H9 (cell line): Measurements from ENCODE around the gene JADE2. TPM values are rescaled to one million over a fixed set of nuclear protein-coding genes. Genes with fewer than 3 reads are reported as not detected.
A peak's percentile ranks its signal among the peaks of the same experiment; 100 is the strongest.

Experiments
- DNase-seq: peaks from one replicate; pipeline ENCODE4 v3.0.0-alpha.2; 2017
- H2AFZ ChIP-seq: one replicate; pipeline ENCODE4 v1.6.1; 2013; ENCODE audit warnings: mild to moderate bottlenecking, low read length, control low read depth, moderate library complexity
- H2AK5ac ChIP-seq: 2 replicates; pipeline ENCODE4 v1.6.1; 2013; ENCODE audit warnings: low read length, control low read depth, mixed read lengths; ENCODE audit not compliant: insufficient read length
- H2BK120ac ChIP-seq: one replicate; pipeline ENCODE4 v1.6.1; 2013; ENCODE audit warnings: low read depth, mild to moderate bottlenecking, low read length, control low read depth, inconsistent platforms; ENCODE audit not compliant: poor library complexity, severe bottlenecking
- H2BK12ac ChIP-seq: 2 replicates; pipeline ENCODE4 v1.6.1; 2013; ENCODE audit warnings: low read length, control low read depth, mixed read lengths, low read depth; ENCODE audit not compliant: insufficient read length
- H2BK15ac ChIP-seq: 2 replicates; pipeline ENCODE4 v1.6.1; 2013; ENCODE audit warnings: low read depth, low read length, control low read depth
- H2BK20ac ChIP-seq: one replicate; pipeline ENCODE4 v1.6.1; 2013; ENCODE audit warnings: low read depth, mild to moderate bottlenecking, low read length, control low read depth, inconsistent platforms; ENCODE audit not compliant: poor library complexity, severe bottlenecking
- H2BK5ac ChIP-seq: 2 replicates; pipeline ENCODE4 v1.6.1; 2013; ENCODE audit warnings: low read length, control low read depth, mixed read lengths; ENCODE audit not compliant: insufficient read length
- H3K14ac ChIP-seq: 2 replicates; pipeline ENCODE4 v1.6.1; 2013; ENCODE audit warnings: low read length, control low read depth; ENCODE audit not compliant: insufficient read depth
- H3K18ac ChIP-seq: 2 replicates; pipeline ENCODE4 v1.6.1; 2013; ENCODE audit warnings: low read depth, mild to moderate bottlenecking, mixed read lengths, low read length, control low read depth; ENCODE audit not compliant: insufficient read length
- H3K23ac ChIP-seq: 2 replicates; pipeline ENCODE4 v1.6.1; 2013; ENCODE audit warnings: low read length, control low read depth, mixed read lengths, low read depth; ENCODE audit not compliant: insufficient read length
- H3K23me2 ChIP-seq: 2 replicates; pipeline ENCODE4 v1.6.1; 2013; ENCODE audit warnings: low read depth, mild to moderate bottlenecking, mixed read lengths, low read length, control low read depth; ENCODE audit not compliant: insufficient read length, poor library complexity, severe bottlenecking
- H3K27ac ChIP-seq: 2 replicates; pipeline ENCODE4 v1.5.1; 2013; ENCODE audit warnings: low read length, control low read depth, mixed read lengths, low read depth; ENCODE audit not compliant: insufficient read length
- H3K27me3 ChIP-seq: 2 replicates; pipeline ENCODE4 v1.6.1; 2013; ENCODE audit warnings: low read length, control low read depth, inconsistent platforms; ENCODE audit not compliant: insufficient read depth
- H3K4ac ChIP-seq: 2 replicates; pipeline ENCODE4 v1.6.1; 2013; ENCODE audit warnings: low read depth, mild to moderate bottlenecking, control low read depth, inconsistent platforms, low read length, moderate library complexity
- H3K4me1 ChIP-seq: 2 replicates; pipeline ENCODE4 v1.6.1; 2013; ENCODE audit warnings: low read length, control low read depth, inconsistent platforms; ENCODE audit not compliant: insufficient read depth
- H3K4me2 ChIP-seq: 2 replicates; pipeline ENCODE4 v1.6.1; 2013; ENCODE audit warnings: low read length, control low read depth, mixed read lengths; ENCODE audit not compliant: insufficient read length, insufficient read depth
- H3K56ac ChIP-seq: 2 replicates; pipeline ENCODE4 v1.6.1; 2013; ENCODE audit warnings: low read depth, mild to moderate bottlenecking, mixed read lengths, low read length, control low read depth; ENCODE audit not compliant: insufficient read length
- H3K79me1 ChIP-seq: 2 replicates; pipeline ENCODE4 v1.6.1; 2013; ENCODE audit warnings: low read depth, mild to moderate bottlenecking, moderate library complexity, low read length, control low read depth, inconsistent platforms; ENCODE audit not compliant: insufficient read depth, poor library complexity, severe bottlenecking
- H3K79me2 ChIP-seq: 2 replicates; pipeline ENCODE4 v1.6.1; 2013; ENCODE audit warnings: low read length, control low read depth, inconsistent platforms; ENCODE audit not compliant: insufficient read depth
- H3K9ac ChIP-seq: 2 replicates; pipeline ENCODE4 v1.6.1; 2013; ENCODE audit warnings: low read length, control low read depth, mixed read lengths; ENCODE audit not compliant: insufficient read length; ENCODE audit errors: extremely low read depth
- H3K9me3 ChIP-seq: one replicate; pipeline ENCODE4 v1.6.1; 2013; ENCODE audit warnings: low read depth, low read length, inconsistent platforms; ENCODE audit not compliant: control insufficient read depth
- H3T11ph ChIP-seq: one replicate; pipeline ENCODE4 v1.6.1; 2013; ENCODE audit warnings: mild to moderate bottlenecking, low read length, control low read depth, inconsistent platforms
- H4K20me1 ChIP-seq: one replicate; pipeline ENCODE4 v1.6.1; 2013; ENCODE audit not compliant: control insufficient read depth, insufficient read length, insufficient read depth
- H4K5ac ChIP-seq: 2 replicates; pipeline ENCODE4 v1.6.1; 2013; ENCODE audit warnings: low read depth, mild to moderate bottlenecking, mixed read lengths, low read length, control low read depth; ENCODE audit not compliant: insufficient read length
- H4K8ac ChIP-seq: replicated peaks from 2 replicates; pipeline ENCODE4 v1.6.1; 2013; ENCODE audit warnings: low read length, control low read depth, mixed read lengths, low read depth; ENCODE audit not compliant: insufficient read length
- H4K91ac ChIP-seq: 2 replicates; pipeline ENCODE4 v1.6.1; 2013; ENCODE audit warnings: low read depth, mild to moderate bottlenecking, moderate library complexity, mixed read lengths, low read length, control low read depth; ENCODE audit not compliant: insufficient read length
- H3K27ac Mint-ChIP-seq, 3 experiments: 2 replicates in 2 of 3; 3 replicates in 1 of 3; pipeline ENCODE4 v1.8.0; 2020 to 2021; ENCODE audit warnings: mixed read lengths in 3 of 3, mild to moderate bottlenecking in 1 of 3, moderate library complexity in 1 of 3
- H3K27me3 Mint-ChIP-seq: 2 replicates; pipeline ENCODE4 v1.8.0; 2021; ENCODE audit warnings: low read depth, mild to moderate bottlenecking, moderate library complexity, mixed read lengths
- H3K36me3 Mint-ChIP-seq, 3 experiments: 2 replicates in 2 of 3; 3 replicates in 1 of 3; pipeline ENCODE4 v1.8.0; 2020 to 2021; ENCODE audit warnings: low read depth in 3 of 3, mixed read lengths in 3 of 3; ENCODE audit not compliant: insufficient read depth in 1 of 3
- H3K4me1 Mint-ChIP-seq, 2 experiments: 2 replicates each; pipeline ENCODE4 v1.8.0; 2020; ENCODE audit warnings: mixed read lengths in 2 of 2
- H3K4me3 Mint-ChIP-seq, 2 experiments: 2 replicates in 1 of 2; 3 replicates in 1 of 2; pipeline ENCODE4 v1.8.0; 2020 to 2021; ENCODE audit warnings: mild to moderate bottlenecking in 2 of 2, mixed read lengths in 2 of 2, moderate library complexity in 1 of 2
- H3K9me3 Mint-ChIP-seq, 2 experiments: 2 replicates in 1 of 2; 3 replicates in 1 of 2; pipeline ENCODE4 v1.8.0; 2020; ENCODE audit warnings: mild to moderate bottlenecking in 2 of 2, mixed read lengths in 2 of 2, moderate library complexity in 1 of 2
- CTCF ChIP-seq: fragments of 200-600 bp; sonication (generic); conservative IDR thresholded peaks from 3 replicates; pipeline ENCODE4 v1.8.0; 2021; ENCODE audit warnings: antibody characterized with exemption, mild to moderate bottlenecking
- WGBS: extraction: QIAGEN DNeasy Blood & Tissue Kit; methylation state at CpG from one replicate; pipeline ENCODE4 v1.1.7; 2013; ENCODE audit warnings: missing lambda C conversion rate, low lambda C conversion rate, mixed read lengths; ENCODE audit not compliant: insufficient read length; ENCODE audit errors: extremely low coverage; 5-methylcytosine and 5-hydroxymethylcytosine counted together
- total RNA-seq: library from RNA; stranded (reverse); gene quantifications from 2 replicates; pipeline ENCODE4 v1.2.1, GENCODE V29; 2021

Gene JADE2
- total RNA-seq, 1 experiment from 2014 or later: 99.7 TPM

- Mint-ChIP-seq H3K4me1 (peaks cover 22 to 29% of the 10 kb centered on the region in 2 experiments), H3K9me3 (peaks cover 0 to 2% of the 10 kb centered on the region in 2 experiments; a peak in 1 of 5 replicates), H3K4me3 (no peak overlapping the region), H3K36me3 (no peaks in the 10 kb centered on the region), H3K27ac (peak overlapping the region in 1 of 3 experiments; percentile 7; a peak in 1 of 7 replicates), H3K27me3 (no peaks in the 10 kb centered on the region; the same call in 1 of the 2 replicates)
- H3K4me1 ChIP-seq: peaks cover 7% of the 10 kb centered on the region; the same call in 1 of the 2 replicates
- no peak overlapping the region for H4K5ac ChIP-seq
- H3K4me2 ChIP-seq: no peak overlapping the region
- no peak overlapping the region for H2BK15ac ChIP-seq
- H3K27ac ChIP-seq: no peak overlapping the region
- no peak overlapping the region for H3K23ac ChIP-seq
- TF ChIP-seq CTCF: no peak
- H3K23me2 ChIP-seq: no peaks in the 10 kb centered on the region
- no peak overlapping the region for H4K91ac ChIP-seq
- no peak overlapping the region for H3K9ac ChIP-seq
- no peak overlapping the region for H3K56ac ChIP-seq
- no peak overlapping the region for H4K8ac ChIP-seq
- H2BK120ac ChIP-seq: no peak overlapping the region
- H3K79me1 ChIP-seq: no peaks in the 10 kb centered on the region
- H3K79me2 ChIP-seq: no peaks in the 10 kb centered on the region
- H3K14ac ChIP-seq: no peak overlapping the region
- no peak overlapping the region for H2AFZ ChIP-seq
- H2BK20ac ChIP-seq: no peak overlapping the region
- H3K9me3 ChIP-seq: no peaks in the 10 kb centered on the region
- no peak overlapping the region for H2BK5ac ChIP-seq
- H2AK5ac ChIP-seq: no peak overlapping the region
- no peak overlapping the region for H2BK12ac ChIP-seq
- H3K18ac ChIP-seq: no peak overlapping the region
- no peaks in the 10 kb centered on the region for H3K27me3 ChIP-seq
- no peak for DNase-seq
- H4K20me1 ChIP-seq: no peaks in the 10 kb centered on the region
- H3K4ac ChIP-seq: no peak overlapping the region
- no peak overlapping the region for H3T11ph ChIP-seq
- WGBS: no CpG with 5 or more reads among the region's 2 CpGs
Observed at GRCh38 chr5:134502259-134502658, 23.2 kb upstream of the JADE2 start.
